HEK293 (cell line): ENCODE measurements around the gene SLC17A4.

ENCODE experiments used
- CTCF ChIA-PET: fragments of 350-600 bp; formaldehyde crosslinking; extraction: SDS; loops from one replicate; lab custom pipeline; 2021; ENCODE audit warnings: antibody characterized with exemption; lab: Yijun Ruan, JAX
- POLR2A ChIA-PET: fragments of 300-600 bp; formaldehyde crosslinking; extraction: SDS; loops from one replicate; lab custom pipeline; 2020; ENCODE audit warnings: antibody characterized with exemption, inconsistent platforms; lab: Yijun Ruan, JAX
- H3K27ac ChIP-seq: fragments of 200-500 bp; sonication (Bioruptor generic); 2 replicates; pipeline ENCODE4 v1.5.1; 2014; ENCODE audit warnings: low read depth, low read length, control low read depth, inconsistent platforms; ENCODE audit errors: extremely low read depth
- H3K36me3 ChIP-seq, 2 experiments: fragments of 200-500 bp in 1 of 2; sonication (Bioruptor generic) in 1 of 2; 1 replicate in 1 of 2; 2 replicates in 1 of 2; pipeline ENCODE4 v1.5.1; 2014 to 2017; ENCODE audit warnings: inconsistent platforms in 2 of 2, low read length in 2 of 2; ENCODE audit not compliant: control insufficient read depth in 2 of 2, insufficient read depth in 1 of 2
- H3K4me1 ChIP-seq: fragments of 200-500 bp; sonication (Bioruptor generic); 2 replicates; pipeline ENCODE4 v1.5.1; 2014; ENCODE audit warnings: mild to moderate bottlenecking, low read length, inconsistent platforms; ENCODE audit not compliant: control insufficient read depth, insufficient read depth
- H3K4me3 ChIP-seq: 2 replicates; pipeline ENCODE4 v1.5.1; 2011; ENCODE audit warnings: low read depth, mild to moderate bottlenecking, control low read depth, low read length, moderate library complexity
- H3K9me3 ChIP-seq: fragments of 200-500 bp; sonication (Bioruptor generic); 2 replicates; pipeline ENCODE4 v1.5.1; 2014; ENCODE audit warnings: low read depth, low read length, inconsistent platforms; ENCODE audit not compliant: control insufficient read depth, insufficient read depth
- GLIS1 ChIP-seq: fragments of 450-650 bp; formaldehyde crosslinking; IDR thresholded peaks from 2 replicates; pipeline ENCODE4 v1.5.1; 2016; ENCODE audit warnings: missing biosample characterization, missing genetic modification characterization
- IKZF3 ChIP-seq: fragments of 450-650 bp; IDR thresholded peaks from 2 replicates; pipeline ENCODE4 v1.5.0; 2018; ENCODE audit warnings: missing biosample characterization, mild to moderate bottlenecking, missing genetic modification characterization, moderate library complexity
- MYNN ChIP-seq: fragments of 450-650 bp; formaldehyde crosslinking; IDR thresholded peaks from 2 replicates; pipeline ENCODE4 v1.5.1; 2016; ENCODE audit warnings: missing biosample characterization, missing genetic modification characterization, borderline replicate concordance
- SCRT1 ChIP-seq: fragments of 450-650 bp; formaldehyde crosslinking; IDR thresholded peaks from 2 replicates; pipeline ENCODE4 v1.5.1; 2016; ENCODE audit warnings: missing biosample characterization, missing genetic modification characterization, borderline replicate concordance
- SP7 ChIP-seq: fragments of 450-650 bp; formaldehyde crosslinking; IDR thresholded peaks from 2 replicates; pipeline ENCODE4 v1.5.1; 2016; ENCODE audit warnings: missing biosample characterization, missing genetic modification characterization
- TSHZ1 ChIP-seq: fragments of 450-650 bp; formaldehyde crosslinking; IDR thresholded peaks from 2 replicates; pipeline ENCODE4 v1.5.1; 2016; ENCODE audit warnings: missing biosample characterization, missing genetic modification characterization, borderline replicate concordance
- ZNF140 ChIP-seq: fragments of 450-650 bp; formaldehyde crosslinking; IDR thresholded peaks from 2 replicates; pipeline ENCODE4 v1.5.1; 2016; ENCODE audit warnings: missing biosample characterization, missing genetic modification characterization
- ZNF280C ChIP-seq: fragments of 450-650 bp; formaldehyde crosslinking; IDR thresholded peaks from 2 replicates; pipeline ENCODE4 v1.5.1; 2016; ENCODE audit warnings: missing biosample characterization, missing genetic modification characterization
- ZNF292 ChIP-seq: fragments of 450-650 bp; formaldehyde crosslinking; IDR thresholded peaks from 2 replicates; pipeline ENCODE4 v1.5.1; 2016; ENCODE audit warnings: low read depth, missing biosample characterization, missing genetic modification characterization, borderline replicate concordance
- ZNF433 ChIP-seq: fragments of 450-650 bp; formaldehyde crosslinking; IDR thresholded peaks from 2 replicates; pipeline ENCODE4 v1.5.1; 2016; ENCODE audit warnings: missing biosample characterization, missing genetic modification characterization, low read depth
- ZNF626 ChIP-seq: fragments of 450-650 bp; sonication (Bioruptor Pico); formaldehyde crosslinking; IDR thresholded peaks from 2 replicates; pipeline ENCODE4 v1.5.1; 2018; ENCODE audit warnings: missing biosample characterization, missing genetic modification characterization, inconsistent platforms
- ZNF776 ChIP-seq: fragments of 450-650 bp; formaldehyde crosslinking; IDR thresholded peaks from 2 replicates; pipeline ENCODE4 v1.5.0; 2017; ENCODE audit warnings: missing biosample characterization, missing genetic modification characterization, borderline replicate concordance
- ZNF777 ChIP-seq: fragments of 450-650 bp; formaldehyde crosslinking; IDR thresholded peaks from 2 replicates; pipeline ENCODE4 v1.5.1; 2017; ENCODE audit warnings: missing biosample characterization, missing genetic modification characterization, borderline replicate concordance

Gene SLC17A4

GRCh38 chr6:25749837-25750236, 4.7 kb upstream of the SLC17A4 start:
- Histone ChIP-seq H3K9me3 (no peaks in the 10 kb centered on the region), H3K36me3 (no peaks in the 10 kb centered on the region)
- TF ChIP-seq ZNF140 (tag by site-specific recombination), result no peak
- no peak for TF ChIP-seq ZNF777 (tag by site-specific recombination)
- TF ChIP-seq ZNF776 (tag by site-specific recombination), result no peak
- no peak for TF ChIP-seq GLIS1 (tag by site-specific recombination)
- no peak for TF ChIP-seq IKZF3 (tag by site-specific recombination)
- TF ChIP-seq ZNF433 (tag by site-specific recombination), result no peak
- TF ChIP-seq, all 188 proteins: peak for 0
- CTCF ChIA-PET, result interaction anchor here (0.7 to 1.0 kb wide), 3 partner anchors 46 to 484 kb away, joined by 3 to 5 read pairs (median 4); no protein-coding TSS in a partner anchor
- H3K27ac ChIP-seq, result no peak overlapping the region
- POLR2A ChIA-PET, result no interaction called here
- H3K4me1 ChIP-seq, result no peaks in the 10 kb centered on the region
- no peak overlapping the region for H3K4me3 ChIP-seq

- CTCF ChIA-PET, result interaction anchor here (0.8 to 1.1 kb wide), 2 partner anchors 19 to 37 kb away, joined by 3 read pairs; no protein-coding TSS in a partner anchor
- Histone ChIP-seq H3K4me3 (no peak overlapping the region), H3K27ac (no peak overlapping the region), H3K36me3 (no peaks in the 10 kb centered on the region)
- POLR2A ChIA-PET, result no interaction called here
- TF ChIP-seq ZNF626 (no peak), SP7 (peak; percentile 24; the same call in 1 of the 2 replicates)
- TF ChIP-seq, all 188 proteins: peak for 1
- Histone ChIP-seq H3K9me3 (no peaks in the 10 kb centered on the region), H3K4me1 (no peaks in the 10 kb centered on the region)
Observed at GRCh38 chr6:25750906-25751305, 3.6 kb upstream of the SLC17A4 start.

GRCh38 chr6:25753079-25753478, 1.5 kb upstream of the SLC17A4 start:
- Histone ChIP-seq H3K4me3 (no peak overlapping the region), H3K27ac (no peak overlapping the region), H3K36me3 (no peaks in the 10 kb centered on the region), H3K9me3 (no peaks in the 10 kb centered on the region), H3K4me1 (no peaks in the 10 kb centered on the region)
- no peak for TF ChIP-seq ZNF292 (tag by site-specific recombination)
- no peak for TF ChIP-seq ZNF280C
- no peak for TF ChIP-seq TSHZ1 (tag by site-specific recombination)
- TF ChIP-seq SCRT1 (tag by site-specific recombination), result no peak
- TF ChIP-seq MYNN (tag by site-specific recombination), result no peak
- POLR2A ChIA-PET, result no interaction called here
- CTCF ChIA-PET, result interaction anchor here (1.5 kb wide), 1 partner anchor 33 kb away, joined by 5 read pairs; no protein-coding TSS in a partner anchor
